ENCODE results near the gene C11orf86. TPM values are rescaled to one million over a fixed set of nuclear protein-coding genes. Genes with fewer than 3 reads are reported as not detected.

The C11orf86 gene
- total RNA-seq, 1 donor from 2014 or later: not detected

GRCh38 chr11:67015048-67015447, 39.9 kb downstream of the C11orf86 start:
- no peak for DNase-seq (ENCODE audit: low spot score in 2 of 2)
- Histone ChIP-seq H3K4me1 (no peaks in the 10 kb centered on the region), H3K27ac (no peak overlapping the region), H3K9me3 (no peaks in the 10 kb centered on the region), H3K27me3 (no peaks in the 10 kb centered on the region), H3K36me3 (no peaks in the 10 kb centered on the region), H3K4me3 (no peak overlapping the region)
- TF ChIP-seq CTCF (IDR thresholded peaks at IDR 0.05): no peak
- intact Hi-C loops (cut with DNase I): no loop called here

- Histone ChIP-seq H3K36me3 (no peaks in the 10 kb centered on the region), H3K4me1 (no peaks in the 10 kb centered on the region), H3K27me3 (no peaks in the 10 kb centered on the region), H3K4me3 (no peak overlapping the region), H3K9me3 (no peaks in the 10 kb centered on the region), H3K27ac (no peak overlapping the region)
- DNase-seq (ENCODE audit: low spot score in 2 of 2): no peak
- TF ChIP-seq CTCF (IDR thresholded peaks at IDR 0.05): no peak
- intact Hi-C loops (cut with DNase I): no loop called here
Measured at GRCh38 chr11:67016550-67016949, 41.4 kb downstream of the C11orf86 start.

- intact Hi-C loops (cut with DNase I): no loop called here
- no peak for DNase-seq (ENCODE audit: low spot score in 2 of 2)
- no peak for TF ChIP-seq CTCF (IDR thresholded peaks at IDR 0.05)
- Histone ChIP-seq H3K4me3 (no peak overlapping the region), H3K4me1 (peaks cover 8 to 13% of the 10 kb centered on the region in 2 donors), H3K27ac (no peak overlapping the region), H3K36me3 (no peaks in the 10 kb centered on the region), H3K27me3 (no peaks in the 10 kb centered on the region), H3K9me3 (no peaks in the 10 kb centered on the region)
Measured at GRCh38 chr11:67020949-67021348, 45.8 kb downstream of the C11orf86 start.

GRCh38 chr11:67022341-67022933, 47.3 kb downstream of the C11orf86 start:
- peak in 1 of 2 donors; percentile 76 for DNase-seq (ENCODE audit: low spot score in 2 of 2)
- Histone ChIP-seq H3K9me3 (no peaks in the 10 kb centered on the region), H3K4me3 (peak overlapping the region; percentile 53 to 75), H3K27ac (peak overlapping the region in 1 of 2 donors; percentile 40), H3K27me3 (no peaks in the 10 kb centered on the region), H3K4me1 (peaks cover 8 to 13% of the 10 kb centered on the region in 2 donors), H3K36me3 (no peaks in the 10 kb centered on the region)
- intact Hi-C loops (cut with DNase I): loop anchor here (2.0 kb wide), 1 partner anchor 64 kb away; the partner anchor contains the start of gene PC
- TF ChIP-seq CTCF (IDR thresholded peaks at IDR 0.05): no peak

GRCh38 chr11:67022961-67023956, 48.2 kb downstream of the C11orf86 start, which contains the start of gene SYT12:
Gene SYT12, plus strand, starts transcription at chr11:67023134. Its CDS starts 7,011 bp downstream, at chr11:67030145.
- Histone ChIP-seq H3K4me1 (peaks cover 8 to 13% of the 10 kb centered on the region in 2 donors), H3K27ac (peak within 1 kb of the TSS; percentile 22 to 40), H3K36me3 (no peaks in the 10 kb centered on the region), H3K27me3 (no peaks in the 10 kb centered on the region), H3K9me3 (no peaks in the 10 kb centered on the region), H3K4me3 (peak within 1 kb of the TSS; percentile 53 to 75)
- intact Hi-C loops (cut with DNase I): loop anchor here (2.0 kb wide), 1 partner anchor 64 kb away; the partner anchor contains the start of gene PC
- no peak for DNase-seq (ENCODE audit: low spot score in 2 of 2)
- TF ChIP-seq CTCF (IDR thresholded peaks at IDR 0.05): no peak
